ENCODE measurements around the gene HNRNPL.

Gene HNRNPL

DNA sequence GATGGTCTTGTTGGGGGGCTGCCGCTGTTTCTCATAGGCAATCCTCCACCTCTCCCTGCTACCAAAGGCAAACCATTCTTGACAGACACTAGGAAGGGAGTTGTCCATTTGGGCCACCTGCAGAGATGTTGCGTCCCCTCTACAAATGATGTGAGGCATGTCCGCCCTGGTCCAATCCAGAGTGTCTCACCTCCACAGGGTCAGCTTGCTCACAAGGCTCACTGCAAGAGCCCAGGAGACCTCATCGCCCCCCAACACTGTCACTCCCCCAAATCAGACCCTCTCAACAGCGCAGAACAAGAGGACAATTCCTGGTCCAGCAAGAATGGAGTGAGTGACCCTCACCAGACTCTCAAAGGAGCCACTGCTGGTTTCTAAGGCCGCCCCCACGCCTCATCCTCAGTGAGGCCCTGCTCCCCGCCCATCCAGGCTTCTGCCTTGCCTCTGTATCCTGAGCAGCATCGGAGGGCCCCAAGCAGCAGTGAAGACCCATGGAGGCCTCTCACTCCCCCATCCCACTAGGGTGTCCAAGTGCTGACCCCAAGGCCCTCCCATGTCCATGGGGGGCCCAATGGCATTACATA is 6.5 kb downstream of the HNRNPL start:
- Histone ChIP-seq H3K4me3 (ENCODE audit: low read depth, low read length) (no peak overlapping the region), H3K36me3 (peaks cover 98% of the 10 kb centered on the region), H3K27ac (no peak overlapping the region), H3K9me3 (ENCODE audit: severe bottlenecking) (no peaks in the 10 kb centered on the region), H3K27me3 (ENCODE audit: insufficient read depth, low read depth, severe bottlenecking) (no peaks in the 10 kb centered on the region)
- TF ChIP-seq, protein P1, sequence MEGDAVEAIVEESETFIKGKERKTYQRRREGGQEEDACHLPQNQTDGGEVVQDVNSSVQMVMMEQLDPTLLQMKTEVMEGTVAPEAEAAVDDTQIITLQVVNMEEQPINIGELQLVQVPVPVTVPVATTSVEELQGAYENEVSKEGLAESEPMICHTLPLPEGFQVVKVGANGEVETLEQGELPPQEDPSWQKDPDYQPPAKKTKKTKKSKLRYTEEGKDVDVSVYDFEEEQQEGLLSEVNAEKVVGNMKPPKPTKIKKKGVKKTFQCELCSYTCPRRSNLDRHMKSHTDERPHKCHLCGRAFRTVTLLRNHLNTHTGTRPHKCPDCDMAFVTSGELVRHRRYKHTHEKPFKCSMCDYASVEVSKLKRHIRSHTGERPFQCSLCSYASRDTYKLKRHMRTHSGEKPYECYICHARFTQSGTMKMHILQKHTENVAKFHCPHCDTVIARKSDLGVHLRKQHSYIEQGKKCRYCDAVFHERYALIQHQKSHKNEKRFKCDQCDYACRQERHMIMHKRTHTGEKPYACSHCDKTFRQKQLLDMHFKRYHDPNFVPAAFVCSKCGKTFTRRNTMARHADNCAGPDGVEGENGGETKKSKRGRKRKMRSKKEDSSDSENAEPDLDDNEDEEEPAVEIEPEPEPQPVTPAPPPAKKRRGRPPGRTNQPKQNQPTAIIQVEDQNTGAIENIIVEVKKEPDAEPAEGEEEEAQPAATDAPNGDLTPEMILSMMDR (IDR thresholded peaks at IDR 0.05; ENCODE audit: low read depth, low read length): no peak
- DNase-seq: no peak

DNA sequence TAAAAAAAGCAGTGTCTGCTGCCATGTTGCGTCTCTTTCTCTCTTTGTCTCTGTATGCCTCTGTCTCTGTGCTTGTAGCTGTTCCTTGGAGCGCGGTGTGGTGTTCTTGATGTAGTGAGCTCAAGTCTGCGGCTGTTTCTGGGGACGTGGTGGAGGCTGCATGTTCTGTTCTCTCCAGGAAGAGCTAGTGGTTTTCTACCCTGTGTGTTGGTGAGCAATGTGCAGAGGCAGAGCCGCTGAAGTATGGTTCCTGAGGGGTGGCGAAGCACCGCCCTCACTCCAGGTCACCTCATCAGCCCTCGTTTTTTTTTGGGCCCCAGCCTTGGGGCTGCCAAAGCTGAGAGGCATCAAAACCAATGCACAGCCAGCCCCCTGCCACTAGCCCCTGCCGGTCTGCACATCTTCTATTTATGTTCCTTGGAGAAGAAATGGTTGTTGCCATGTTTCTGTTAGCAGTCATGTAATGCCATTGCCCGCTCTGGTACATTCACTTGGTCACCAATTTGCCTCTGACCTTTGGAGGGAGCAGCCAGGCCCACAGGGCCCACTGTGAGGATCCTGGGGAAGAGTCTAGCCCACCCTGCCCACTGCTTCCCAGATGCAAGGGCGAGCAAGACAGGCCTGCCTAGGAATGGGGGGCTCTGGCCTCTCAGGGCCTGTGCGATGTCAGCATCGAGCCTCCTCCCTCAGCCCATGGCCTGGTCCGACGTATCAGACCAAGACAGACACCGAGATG is 7.2 kb downstream of the HNRNPL start:
- H3K27ac ChIP-seq: no peak overlapping the region
- no peak overlapping the region for H3K4me3 ChIP-seq (ENCODE audit: low read depth, low read length)
- TF ChIP-seq, protein P1 (IDR thresholded peaks at IDR 0.05; ENCODE audit: low read depth, low read length): no peak
- H3K36me3 ChIP-seq: peaks cover 98% of the 10 kb centered on the region
- H3K27me3 ChIP-seq (ENCODE audit: insufficient read depth, low read depth, severe bottlenecking): no peaks in the 10 kb centered on the region
- no peaks in the 10 kb centered on the region for H3K9me3 ChIP-seq (ENCODE audit: severe bottlenecking)
- DNase-seq: no peak

- Histone ChIP-seq H3K36me3 (peaks cover 98% of the 10 kb centered on the region), H3K27me3 (ENCODE audit: insufficient read depth, low read depth, severe bottlenecking) (no peaks in the 10 kb centered on the region), H3K4me3 (ENCODE audit: low read depth, low read length) (no peak overlapping the region), H3K9me3 (ENCODE audit: severe bottlenecking) (no peaks in the 10 kb centered on the region), H3K27ac (no peak overlapping the region)
- no peak for DNase-seq
- TF ChIP-seq, protein P1 (IDR thresholded peaks at IDR 0.05; ENCODE audit: low read depth, low read length): no peak
Observed at GRCh38 chr19:38841787-38842438, 7.9 kb downstream of the HNRNPL start.

DNA sequence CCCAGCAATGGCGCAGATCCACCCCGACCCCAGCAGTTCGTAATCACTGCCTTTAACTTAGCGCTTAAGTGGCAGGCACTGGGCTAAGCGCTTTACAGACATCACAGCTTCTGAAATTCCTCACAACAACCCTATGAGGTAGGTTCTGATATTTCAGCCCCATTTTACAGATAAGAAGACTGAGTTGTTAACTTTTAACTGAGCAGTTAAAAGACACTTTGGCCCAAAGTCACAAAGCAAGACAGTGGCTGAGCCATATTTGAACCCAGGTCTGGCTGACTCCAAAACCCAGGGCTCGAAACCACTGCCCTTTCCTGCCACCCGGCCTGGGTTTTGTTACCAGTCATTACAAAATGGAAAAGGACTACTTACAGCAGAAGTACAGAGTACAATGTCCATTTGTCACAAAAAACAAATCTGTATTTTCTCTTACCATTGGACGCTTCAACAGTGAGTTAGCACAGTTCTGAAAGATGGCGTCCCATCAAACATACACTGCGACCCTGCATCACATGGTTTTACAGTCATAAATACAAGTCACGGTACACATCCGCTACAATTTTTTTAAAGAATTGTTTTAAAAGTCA is 8.5 kb downstream of the HNRNPL start:
- Histone ChIP-seq H3K36me3 (peaks cover 96% of the 10 kb centered on the region), H3K9me3 (ENCODE audit: severe bottlenecking) (no peaks in the 10 kb centered on the region), H3K27ac (no peak overlapping the region), H3K27me3 (ENCODE audit: insufficient read depth, low read depth, severe bottlenecking) (no peaks in the 10 kb centered on the region), H3K4me3 (ENCODE audit: low read depth, low read length) (no peak overlapping the region)
- TF ChIP-seq, protein P1 (IDR thresholded peaks at IDR 0.05; ENCODE audit: low read depth, low read length): no peak
- DNase-seq: no peak

DNA sequence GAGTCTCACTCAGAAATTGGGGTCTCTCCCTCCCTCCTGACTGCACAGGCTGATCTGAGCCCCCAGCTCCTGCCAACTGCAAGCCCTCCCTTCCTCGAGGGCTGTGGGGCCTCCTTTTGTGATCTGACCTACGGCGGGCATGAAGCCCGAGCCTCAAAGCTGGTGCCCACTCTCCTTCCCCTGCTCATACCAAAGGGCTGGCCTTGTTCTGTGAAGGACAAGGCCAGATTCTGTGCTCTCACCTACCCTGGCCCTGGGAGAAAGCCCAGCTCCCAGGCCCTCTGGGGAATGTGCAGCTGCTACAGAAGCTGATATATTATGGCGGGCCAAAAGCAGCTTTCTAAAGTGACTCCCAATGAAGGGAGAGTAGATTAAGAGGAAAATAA is 9.2 kb downstream of the HNRNPL start:
- H3K9me3 ChIP-seq (ENCODE audit: severe bottlenecking): no peaks in the 10 kb centered on the region
- no peak for DNase-seq
- no peak overlapping the region for H3K4me3 ChIP-seq (ENCODE audit: low read depth, low read length)
- H3K27ac ChIP-seq: no peak overlapping the region
- H3K36me3 ChIP-seq: peaks cover 96% of the 10 kb centered on the region
- TF ChIP-seq, protein P1 (IDR thresholded peaks at IDR 0.05; ENCODE audit: low read depth, low read length): no peak
- no peaks in the 10 kb centered on the region for H3K27me3 ChIP-seq (ENCODE audit: insufficient read depth, low read depth, severe bottlenecking)
